ENCODE results near the gene TEX53. TPM values are rescaled to one million over a fixed set of nuclear protein-coding genes. Genes with fewer than 3 reads are reported as not detected.

The TEX53 gene
- total RNA-seq, 1 donor from 2014 or later = not detected

DNA sequence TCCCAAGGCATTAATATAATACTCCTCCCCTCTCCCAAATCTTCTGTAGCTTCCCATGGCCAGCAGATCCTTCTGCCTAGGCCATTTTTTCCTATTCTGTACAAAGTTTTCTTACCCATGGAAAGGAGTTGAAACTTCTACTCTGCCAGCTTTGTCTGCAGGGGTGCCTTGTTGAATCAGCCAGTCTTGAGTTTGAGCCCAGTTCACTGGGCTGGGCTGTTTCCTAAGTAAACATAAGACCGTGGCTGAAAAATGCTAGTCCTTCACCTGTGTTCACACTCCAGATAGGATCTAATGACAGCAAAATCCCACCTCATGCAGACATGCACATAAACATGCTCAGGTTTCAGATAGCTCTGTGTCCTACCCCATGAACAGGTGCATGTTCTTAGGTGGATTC lies 14.0 kb upstream of the TEX53 start:
- FAIRE-seq (no peak), DNase-seq (ENCODE audit: low read depth) (no peak)
- TF ChIP-seq, protein P1, sequence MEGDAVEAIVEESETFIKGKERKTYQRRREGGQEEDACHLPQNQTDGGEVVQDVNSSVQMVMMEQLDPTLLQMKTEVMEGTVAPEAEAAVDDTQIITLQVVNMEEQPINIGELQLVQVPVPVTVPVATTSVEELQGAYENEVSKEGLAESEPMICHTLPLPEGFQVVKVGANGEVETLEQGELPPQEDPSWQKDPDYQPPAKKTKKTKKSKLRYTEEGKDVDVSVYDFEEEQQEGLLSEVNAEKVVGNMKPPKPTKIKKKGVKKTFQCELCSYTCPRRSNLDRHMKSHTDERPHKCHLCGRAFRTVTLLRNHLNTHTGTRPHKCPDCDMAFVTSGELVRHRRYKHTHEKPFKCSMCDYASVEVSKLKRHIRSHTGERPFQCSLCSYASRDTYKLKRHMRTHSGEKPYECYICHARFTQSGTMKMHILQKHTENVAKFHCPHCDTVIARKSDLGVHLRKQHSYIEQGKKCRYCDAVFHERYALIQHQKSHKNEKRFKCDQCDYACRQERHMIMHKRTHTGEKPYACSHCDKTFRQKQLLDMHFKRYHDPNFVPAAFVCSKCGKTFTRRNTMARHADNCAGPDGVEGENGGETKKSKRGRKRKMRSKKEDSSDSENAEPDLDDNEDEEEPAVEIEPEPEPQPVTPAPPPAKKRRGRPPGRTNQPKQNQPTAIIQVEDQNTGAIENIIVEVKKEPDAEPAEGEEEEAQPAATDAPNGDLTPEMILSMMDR (IDR thresholded peaks at IDR 0.05; ENCODE audit: insufficient read depth, low read length, severe bottlenecking) = no peak
- H3K36me3 ChIP-seq (ENCODE audit: control insufficient read depth, insufficient read depth, low read length) = no peaks in the 10 kb centered on the region
- H3K4me3 ChIP-seq (ENCODE audit: low read depth, low read length) = no peak overlapping the region
- no peaks in the 10 kb centered on the region for H3K27me3 ChIP-seq (ENCODE audit: control insufficient read depth, insufficient read depth, low read length)

DNA sequence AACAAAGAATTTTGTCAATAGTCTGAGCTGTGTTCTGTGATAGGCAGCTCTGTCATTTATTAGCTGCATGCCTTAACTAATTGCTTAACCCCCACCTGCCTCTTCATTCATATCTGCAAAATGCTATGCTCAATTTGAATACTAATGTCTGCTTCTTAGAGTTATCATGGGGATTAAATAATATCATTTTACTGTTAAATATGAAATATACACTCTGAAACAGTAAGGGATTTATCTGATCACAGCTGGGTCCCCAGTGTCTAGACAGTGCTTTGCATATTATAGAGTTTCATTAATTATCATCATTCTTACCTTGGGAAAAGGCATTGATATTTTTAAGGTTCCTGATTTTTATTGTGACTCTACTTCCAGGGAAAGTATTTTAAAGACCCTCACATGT lies 12.4 kb upstream of the TEX53 start:
- TF ChIP-seq, protein P1 (IDR thresholded peaks at IDR 0.05; ENCODE audit: insufficient read depth, low read length, severe bottlenecking) = no peak
- Histone ChIP-seq H3K4me3 (ENCODE audit: low read depth, low read length) (no peak overlapping the region), H3K27me3 (ENCODE audit: control insufficient read depth, insufficient read depth, low read length) (no peaks in the 10 kb centered on the region), H3K36me3 (ENCODE audit: control insufficient read depth, insufficient read depth, low read length) (no peaks in the 10 kb centered on the region)
- no peak for DNase-seq (ENCODE audit: low read depth)
- FAIRE-seq = no peak

DNA sequence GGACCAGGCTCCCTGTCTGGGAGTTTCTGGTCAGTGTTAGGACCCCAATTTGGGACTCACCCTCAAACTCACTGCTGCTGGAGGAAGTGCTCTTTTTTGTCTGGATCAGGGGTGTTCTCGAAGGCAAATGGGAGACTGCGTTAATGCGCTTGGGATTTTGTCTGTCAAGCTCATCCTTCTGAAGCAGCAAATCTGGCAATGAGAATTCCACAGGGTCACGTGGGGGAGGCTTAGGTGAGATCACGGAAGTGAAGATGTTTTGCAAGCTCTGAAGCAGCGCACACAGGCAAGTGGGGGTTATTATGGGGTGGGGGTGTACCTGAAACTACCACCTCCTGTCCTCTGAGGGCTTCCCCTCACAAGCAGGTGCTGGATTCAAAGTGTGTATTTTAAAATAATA lies 10.5 kb upstream of the TEX53 start:
- Histone ChIP-seq H3K36me3 (ENCODE audit: control insufficient read depth, insufficient read depth, low read length) (no peaks in the 10 kb centered on the region), H3K4me3 (ENCODE audit: low read depth, low read length) (no peak overlapping the region), H3K27me3 (ENCODE audit: control insufficient read depth, insufficient read depth, low read length) (no peaks in the 10 kb centered on the region)
- DNase-seq (ENCODE audit: low read depth) = no peak
- TF ChIP-seq, protein P1 (IDR thresholded peaks at IDR 0.05; ENCODE audit: insufficient read depth, low read length, severe bottlenecking) = no peak
- no peak for FAIRE-seq

DNA sequence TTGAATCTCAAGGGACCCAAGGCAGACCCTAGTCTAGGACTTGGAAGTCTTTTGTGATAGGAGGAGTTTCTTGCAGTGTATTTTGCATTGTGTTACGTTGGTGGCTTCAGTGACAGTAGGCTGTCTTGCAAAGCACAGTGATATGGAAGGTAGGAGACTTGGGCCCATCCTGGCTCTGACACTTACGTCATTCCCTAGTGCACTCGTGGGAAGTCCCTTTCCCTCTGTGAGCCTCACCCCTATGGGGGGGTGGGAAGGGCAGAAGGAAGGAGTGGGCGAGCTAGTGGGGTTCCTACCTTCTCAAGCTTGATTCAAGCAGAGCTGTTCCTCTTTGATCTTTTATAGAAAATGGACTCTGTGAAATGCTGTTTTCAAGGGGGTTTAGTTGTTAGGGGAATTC lies 9.2 kb upstream of the TEX53 start:
- TF ChIP-seq, protein P1 (IDR thresholded peaks at IDR 0.05; ENCODE audit: insufficient read depth, low read length, severe bottlenecking) = no peak
- FAIRE-seq (no peak), DNase-seq (ENCODE audit: low read depth) (no peak)
- Histone ChIP-seq H3K27me3 (ENCODE audit: control insufficient read depth, insufficient read depth, low read length) (peaks cover 2% of the 10 kb centered on the region), H3K36me3 (ENCODE audit: control insufficient read depth, insufficient read depth, low read length) (no peaks in the 10 kb centered on the region), H3K4me3 (ENCODE audit: low read depth, low read length) (no peak overlapping the region)

DNA sequence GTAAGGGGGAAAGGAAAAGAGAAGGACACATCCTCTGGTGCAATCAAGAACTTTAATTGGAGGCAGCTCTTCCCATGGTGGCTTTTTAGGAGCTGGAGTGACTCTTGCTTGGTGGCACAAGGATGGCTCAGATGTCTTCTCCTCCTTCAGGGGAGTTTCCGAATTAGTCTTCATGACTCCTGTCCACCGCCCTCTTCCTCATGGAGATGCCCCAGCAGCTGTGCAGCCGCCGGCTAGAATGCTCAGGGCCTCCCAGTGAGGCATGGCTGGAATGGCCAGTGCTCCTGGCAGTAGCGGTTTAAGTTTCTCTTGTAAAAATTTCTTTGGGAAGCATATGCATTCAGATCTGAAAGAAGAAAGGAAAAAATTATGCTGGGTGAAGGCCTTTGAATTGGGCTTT lies 8.8 kb upstream of the TEX53 start:
- no peak for DNase-seq (ENCODE audit: low read depth)
- H3K4me3 ChIP-seq (ENCODE audit: low read depth, low read length) = no peak overlapping the region
- FAIRE-seq = no peak
- peaks cover 2% of the 10 kb centered on the region for H3K27me3 ChIP-seq (ENCODE audit: control insufficient read depth, insufficient read depth, low read length)
- H3K36me3 ChIP-seq (ENCODE audit: control insufficient read depth, insufficient read depth, low read length) = no peaks in the 10 kb centered on the region
- TF ChIP-seq, protein P1 (IDR thresholded peaks at IDR 0.05; ENCODE audit: insufficient read depth, low read length, severe bottlenecking) = no peak

DNA sequence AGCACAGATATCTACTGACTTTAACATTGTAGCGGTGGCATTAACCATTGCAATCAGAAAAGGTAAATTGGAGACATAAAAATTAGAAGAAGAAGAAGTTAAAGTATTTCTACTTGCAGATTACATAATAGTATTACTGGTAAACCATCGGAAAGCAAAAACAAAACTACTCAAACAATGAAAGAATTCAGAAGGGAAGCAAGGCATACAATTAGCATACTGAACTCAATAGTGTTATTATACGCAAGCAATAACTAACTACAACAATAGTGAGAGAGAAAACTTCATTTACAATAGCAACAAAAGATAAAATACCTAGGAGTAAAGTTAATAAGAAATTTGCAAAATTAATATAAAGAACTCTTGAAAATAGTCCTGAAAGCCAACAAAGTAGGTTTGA lies 6.6 kb upstream of the TEX53 start:
- Histone ChIP-seq H3K27me3 (ENCODE audit: control insufficient read depth, insufficient read depth, low read length) (peaks cover 2% of the 10 kb centered on the region), H3K36me3 (ENCODE audit: control insufficient read depth, insufficient read depth, low read length) (no peaks in the 10 kb centered on the region), H3K4me3 (ENCODE audit: low read depth, low read length) (no peak overlapping the region)
- TF ChIP-seq, protein P1 (IDR thresholded peaks at IDR 0.05; ENCODE audit: insufficient read depth, low read length, severe bottlenecking) = no peak
- DNase-seq (ENCODE audit: low read depth) = no peak
- FAIRE-seq = no peak
